SU-DHL-6 (cell line): ENCODE measurements around the gene ATP6V0D1.

Experiments
- EZH2phosphoT487 ChIP-seq: fragments of 200-600 bp; sonication (generic), shearing (Covaris generic); conservative IDR thresholded peaks from 2 replicates; pipeline ENCODE4 v1.6.1; 2018; ENCODE audit warnings: mild to moderate bottlenecking, antibody characterized with exemption, low read length, moderate library complexity, mixed read lengths
- TF ChIP-seq, protein P1 (sequence below): fragments of 200-600 bp; sonication (generic); IDR thresholded peaks from one replicate; pipeline ENCODE4 v1.5.1; 2017; ENCODE audit warnings: antibody characterized with exemption, mild to moderate bottlenecking, low read length, moderate library complexity; ENCODE audit not compliant: insufficient read depth, poor library complexity, severe bottlenecking

DNA sequence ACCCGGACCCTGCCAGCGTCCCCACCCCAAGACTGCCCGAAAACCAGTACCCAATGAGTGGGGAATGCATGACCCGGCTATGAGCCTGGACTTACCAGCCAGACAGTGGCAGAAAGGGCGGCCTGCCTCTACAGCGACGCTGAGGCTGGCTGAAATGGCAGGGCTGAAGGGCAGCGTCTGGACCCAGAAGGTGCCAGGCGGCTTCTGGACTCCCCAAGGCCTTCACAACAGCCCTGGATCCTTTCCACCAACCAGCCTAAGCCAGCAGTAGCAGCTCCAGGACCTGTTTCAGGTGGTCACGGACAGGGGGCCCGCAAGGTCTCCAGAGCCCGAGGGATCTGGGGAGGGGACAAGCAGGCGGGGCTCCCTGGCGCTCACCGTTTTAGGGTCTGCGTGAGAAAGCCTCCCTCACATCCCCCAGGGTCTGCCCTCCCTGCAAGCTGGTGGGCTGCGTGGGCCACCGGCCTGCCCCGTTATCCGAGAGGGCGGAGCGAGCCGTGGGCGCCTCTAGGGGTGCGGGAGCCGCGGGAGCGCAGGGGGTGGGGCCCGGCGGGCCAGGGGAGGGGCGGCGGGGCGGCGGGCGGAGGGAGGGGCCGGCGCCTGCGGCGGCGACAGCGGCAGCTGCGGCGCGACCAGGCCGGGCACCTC lies 47.4 kb upstream of the ATP6V0D1 start, which contains the start of gene RIPOR1:
- TF ChIP-seq, protein P1, sequence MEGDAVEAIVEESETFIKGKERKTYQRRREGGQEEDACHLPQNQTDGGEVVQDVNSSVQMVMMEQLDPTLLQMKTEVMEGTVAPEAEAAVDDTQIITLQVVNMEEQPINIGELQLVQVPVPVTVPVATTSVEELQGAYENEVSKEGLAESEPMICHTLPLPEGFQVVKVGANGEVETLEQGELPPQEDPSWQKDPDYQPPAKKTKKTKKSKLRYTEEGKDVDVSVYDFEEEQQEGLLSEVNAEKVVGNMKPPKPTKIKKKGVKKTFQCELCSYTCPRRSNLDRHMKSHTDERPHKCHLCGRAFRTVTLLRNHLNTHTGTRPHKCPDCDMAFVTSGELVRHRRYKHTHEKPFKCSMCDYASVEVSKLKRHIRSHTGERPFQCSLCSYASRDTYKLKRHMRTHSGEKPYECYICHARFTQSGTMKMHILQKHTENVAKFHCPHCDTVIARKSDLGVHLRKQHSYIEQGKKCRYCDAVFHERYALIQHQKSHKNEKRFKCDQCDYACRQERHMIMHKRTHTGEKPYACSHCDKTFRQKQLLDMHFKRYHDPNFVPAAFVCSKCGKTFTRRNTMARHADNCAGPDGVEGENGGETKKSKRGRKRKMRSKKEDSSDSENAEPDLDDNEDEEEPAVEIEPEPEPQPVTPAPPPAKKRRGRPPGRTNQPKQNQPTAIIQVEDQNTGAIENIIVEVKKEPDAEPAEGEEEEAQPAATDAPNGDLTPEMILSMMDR, result no peak
- no peak for TF ChIP-seq EZH2phosphoT487
